A673 (cell line): ENCODE measurements around the gene ARHGAP15. TPM values are rescaled to one million over a fixed set of nuclear protein-coding genes. Genes with fewer than 3 reads are reported as not detected.

Experiments used
- BruUV-seq: library from RNA; stranded (reverse); fragments of 400-500 nt; replicated peaks from 2 replicates; lab custom pipeline; 2021; lab: Mats Ljungman, UMichigan
- CTCF ChIA-PET: fragments of 300-600 bp; sonication (Branson Sonifier 250); formaldehyde crosslinking; loops from one replicate; lab custom pipeline; 2022; ENCODE audit warnings: antibody characterized with exemption; lab: Charles Lee
- POLR2A ChIA-PET: fragments of 300-600 bp; sonication (Branson Sonifier 250); formaldehyde crosslinking; loops from one replicate; lab custom pipeline; 2022; ENCODE audit warnings: antibody characterized with exemption; ENCODE audit not compliant: low non-redundant PET; lab: Charles Lee
- DNase-seq: peaks from one replicate; pipeline ENCODE4 v3.0.0-alpha.2; 2015; ENCODE audit warnings: low spot score
- H3K27ac ChIP-seq: fragments of 200-600 bp; sonication (generic); 2 replicates; pipeline ENCODE4 v1.5.1; 2016; ENCODE audit warnings: mixed run types, low read depth, mild to moderate bottlenecking, mixed read lengths, antibody characterized with exemption, low read length; ENCODE audit not compliant: poor library complexity, severe bottlenecking
- H3K27me3 ChIP-seq: fragments of 200-600 bp; sonication (generic); replicated peaks from 2 replicates; pipeline ENCODE4 v1.6.1; 2017; ENCODE audit warnings: mixed run types, low read depth, mild to moderate bottlenecking, mixed read lengths, antibody characterized with exemption, low read length; ENCODE audit not compliant: insufficient read depth, poor library complexity
- H3K36me3 ChIP-seq: fragments of 200-600 bp; sonication (generic); 2 replicates; pipeline ENCODE4 v1.6.1; 2016; ENCODE audit warnings: mixed run types, mild to moderate bottlenecking, mixed read lengths, antibody characterized with exemption, low read length; ENCODE audit not compliant: insufficient read depth, poor library complexity, severe bottlenecking
- H3K4me1 ChIP-seq: fragments of 200-600 bp; sonication (generic); 2 replicates; pipeline ENCODE4 v1.6.1; 2017; ENCODE audit warnings: mixed run types, mild to moderate bottlenecking, mixed read lengths, antibody characterized with exemption, low read length; ENCODE audit not compliant: insufficient read depth, poor library complexity, severe bottlenecking
- H3K4me3 ChIP-seq: fragments of 200-600 bp; sonication (generic); 2 replicates; pipeline ENCODE4 v1.5.1; 2016; ENCODE audit warnings: low read depth, mixed run types, mild to moderate bottlenecking, mixed read lengths, low read length; ENCODE audit not compliant: poor library complexity, severe bottlenecking
- H3K9me3 ChIP-seq: fragments of 200-600 bp; sonication (generic); 2 replicates; pipeline ENCODE4 v1.6.1; 2016; ENCODE audit warnings: mixed run types, low read depth, mild to moderate bottlenecking, mixed read lengths, antibody characterized with exemption, low read length; ENCODE audit not compliant: poor library complexity, severe bottlenecking
- EZH2 ChIP-seq: fragments of 200-600 bp; sonication (generic); IDR thresholded peaks from 2 replicates; pipeline ENCODE4 v1.6.1; 2017; ENCODE audit warnings: borderline replicate concordance, low read depth, mild to moderate bottlenecking, mixed read lengths, antibody characterized with exemption, low read length; ENCODE audit not compliant: poor library complexity, severe bottlenecking
- intact Hi-C: fragments of 100-400 bp; cut with micrococcal nuclease; formaldehyde crosslinking; loops from one replicate; pipeline ENCODE4 v1.10.0; 2022; ENCODE audit not compliant: unreplicated experiment
- total RNA-seq: library from RNA; stranded (reverse); gene quantifications from 2 replicates; pipeline ENCODE4 v1.2.3, GENCODE V29; 2021
- TF ChIP-seq, protein P1 (sequence below): fragments of 300-800, 200-600 bp; sonication (generic); conservative IDR thresholded peaks from 2 replicates; pipeline ENCODE4 v1.5.1; 2017; ENCODE audit warnings: low read depth, mild to moderate bottlenecking, antibody characterized with exemption, low read length, moderate library complexity, mixed read lengths

ARHGAP15 gene
- total RNA-seq, 1 experiment from 2014 or later: not detected

DNA sequence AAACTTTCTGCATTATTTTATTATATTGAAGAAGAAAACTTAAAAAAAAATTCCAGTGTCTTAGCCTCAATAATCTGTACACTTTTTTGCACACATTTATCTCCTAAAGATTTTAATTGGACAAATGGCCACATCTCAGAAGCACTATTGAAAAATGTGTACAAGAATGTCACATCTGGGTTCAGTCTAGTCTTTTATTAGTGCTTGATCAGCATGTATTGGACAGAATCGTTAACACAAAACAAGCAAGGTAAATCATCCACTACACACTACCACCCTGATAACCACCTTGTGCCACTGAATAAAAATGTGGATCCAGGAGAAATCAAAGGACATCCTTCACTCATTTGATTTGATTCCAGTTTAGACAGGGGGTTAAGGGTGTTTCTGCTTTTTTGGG, 554.8 kb downstream of the ARHGAP15 start:
- no peak for TF ChIP-seq EZH2
- TF ChIP-seq, protein P1, sequence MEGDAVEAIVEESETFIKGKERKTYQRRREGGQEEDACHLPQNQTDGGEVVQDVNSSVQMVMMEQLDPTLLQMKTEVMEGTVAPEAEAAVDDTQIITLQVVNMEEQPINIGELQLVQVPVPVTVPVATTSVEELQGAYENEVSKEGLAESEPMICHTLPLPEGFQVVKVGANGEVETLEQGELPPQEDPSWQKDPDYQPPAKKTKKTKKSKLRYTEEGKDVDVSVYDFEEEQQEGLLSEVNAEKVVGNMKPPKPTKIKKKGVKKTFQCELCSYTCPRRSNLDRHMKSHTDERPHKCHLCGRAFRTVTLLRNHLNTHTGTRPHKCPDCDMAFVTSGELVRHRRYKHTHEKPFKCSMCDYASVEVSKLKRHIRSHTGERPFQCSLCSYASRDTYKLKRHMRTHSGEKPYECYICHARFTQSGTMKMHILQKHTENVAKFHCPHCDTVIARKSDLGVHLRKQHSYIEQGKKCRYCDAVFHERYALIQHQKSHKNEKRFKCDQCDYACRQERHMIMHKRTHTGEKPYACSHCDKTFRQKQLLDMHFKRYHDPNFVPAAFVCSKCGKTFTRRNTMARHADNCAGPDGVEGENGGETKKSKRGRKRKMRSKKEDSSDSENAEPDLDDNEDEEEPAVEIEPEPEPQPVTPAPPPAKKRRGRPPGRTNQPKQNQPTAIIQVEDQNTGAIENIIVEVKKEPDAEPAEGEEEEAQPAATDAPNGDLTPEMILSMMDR: no peak
- CTCF ChIA-PET: no interaction called here
- H3K27ac ChIP-seq: no peak overlapping the region

DNA sequence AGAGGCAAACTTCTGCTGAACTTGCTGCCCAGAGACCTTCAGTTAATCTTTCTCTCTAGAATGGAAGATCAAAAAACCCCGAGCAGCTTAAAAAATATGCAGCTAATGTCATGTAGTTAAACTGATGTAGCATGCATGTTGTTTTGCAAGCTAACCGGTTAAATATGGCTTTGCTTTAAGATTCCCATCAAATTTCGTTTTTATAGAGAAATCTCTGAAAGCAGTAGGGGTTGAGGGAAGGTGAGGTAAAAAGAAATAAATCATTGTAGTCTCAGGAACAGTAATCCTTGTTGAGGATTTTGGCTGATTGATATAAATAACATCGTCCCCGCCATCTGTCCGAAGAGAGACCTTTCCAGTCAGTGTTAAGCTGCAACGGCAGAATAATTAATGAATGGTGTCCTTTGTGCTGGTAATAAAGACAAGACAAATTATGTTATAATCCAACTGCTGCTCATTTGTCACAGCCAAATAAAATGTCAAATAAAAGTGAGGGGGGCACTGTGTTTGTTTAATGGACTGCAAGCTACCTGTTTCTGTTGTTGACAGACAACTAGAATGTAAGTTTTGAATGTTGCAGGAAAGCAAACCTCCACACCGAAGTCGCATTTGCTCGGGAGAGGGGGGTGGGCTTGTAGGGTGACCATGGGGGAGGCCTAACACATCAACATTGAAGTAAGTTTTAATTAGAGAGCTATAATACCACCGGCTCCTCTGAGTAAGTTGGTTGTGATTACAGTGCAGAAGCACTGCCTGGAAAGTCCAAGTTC, 555.5 kb downstream of the ARHGAP15 start:
- ChIA-PET POLR2A (no interaction called here), CTCF (no interaction called here)
- Histone ChIP-seq H3K4me1 (no peaks in the 10 kb centered on the region), H3K4me3 (no peak overlapping the region), H3K27ac (no peak overlapping the region), H3K9me3 (no peaks in the 10 kb centered on the region), H3K27me3 (no peaks in the 10 kb centered on the region), H3K36me3 (no peaks in the 10 kb centered on the region)
- BruUV-seq: no TSS peak
- no peak for DNase-seq
- intact Hi-C loops: no loop called here
- TF ChIP-seq, protein P1: no peak
- TF ChIP-seq EZH2: no peak

More for the DNA sequence above, 554.8 kb downstream of the ARHGAP15 start:
- H3K36me3 ChIP-seq: no peaks in the 10 kb centered on the region
- H3K9me3 ChIP-seq: no peaks in the 10 kb centered on the region
- H3K27me3 ChIP-seq: no peaks in the 10 kb centered on the region
- H3K4me1 ChIP-seq: no peaks in the 10 kb centered on the region
- BruUV-seq: no TSS peak
- intact Hi-C loops: no loop called here
- no peak overlapping the region for H3K4me3 ChIP-seq
- POLR2A ChIA-PET: no interaction called here
- no peak for DNase-seq

DNA sequence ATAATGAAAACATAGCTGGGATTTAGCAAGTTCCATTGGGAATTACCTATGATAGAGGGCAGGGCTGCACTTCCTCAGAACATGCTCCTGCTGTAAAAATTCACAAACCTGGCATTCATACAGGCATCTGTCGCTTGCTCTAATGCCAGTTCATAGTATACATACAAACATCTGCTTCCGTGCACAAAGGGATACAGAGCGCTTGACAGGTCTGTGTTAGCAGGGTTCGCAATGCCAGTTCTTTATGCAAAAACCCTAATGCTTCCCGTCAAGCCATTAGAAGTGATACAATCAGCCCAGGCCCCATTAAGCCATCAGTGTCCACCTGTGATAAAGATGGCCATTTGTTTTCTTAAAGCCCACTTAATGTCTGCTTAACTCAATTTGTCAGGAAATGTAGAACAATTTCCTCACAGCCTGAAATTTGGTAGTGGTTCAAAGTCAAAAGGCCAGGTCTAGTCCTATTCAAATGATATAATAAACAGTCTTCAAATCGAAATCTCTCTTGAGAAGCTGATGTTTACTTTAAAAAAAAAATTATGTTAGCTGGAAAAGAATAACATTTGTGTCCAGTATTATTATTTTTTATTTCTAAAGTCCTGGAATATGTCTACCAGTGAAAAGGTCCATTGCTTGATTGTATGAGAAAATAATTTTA, 556.3 kb downstream of the ARHGAP15 start:
- Histone ChIP-seq H3K27me3 (no peaks in the 10 kb centered on the region), H3K36me3 (no peaks in the 10 kb centered on the region), H3K4me1 (no peaks in the 10 kb centered on the region), H3K27ac (no peak overlapping the region), H3K9me3 (no peaks in the 10 kb centered on the region), H3K4me3 (no peak overlapping the region)
- ChIA-PET POLR2A (no interaction called here), CTCF (no interaction called here)
- BruUV-seq: no TSS peak
- intact Hi-C loops: no loop called here
- no peak for DNase-seq
- TF ChIP-seq EZH2: no peak
- TF ChIP-seq, protein P1: no peak
